TTC549 (cell line): Measurements from ENCODE around the gene ATP6V0C.
"Not testable (repeated sequence)": the region's sequence is repeated elsewhere in the genome, so short reads cannot be mapped to it uniquely, and the experiment has no call there.

Experiments used
- FAIRE-seq: peaks from 2 replicates; lab custom pipeline; 2012; peaks lifted over from hg19 to GRCh38; lab: Jason Lieb, UNC

The ATP6V0C gene

DNA sequence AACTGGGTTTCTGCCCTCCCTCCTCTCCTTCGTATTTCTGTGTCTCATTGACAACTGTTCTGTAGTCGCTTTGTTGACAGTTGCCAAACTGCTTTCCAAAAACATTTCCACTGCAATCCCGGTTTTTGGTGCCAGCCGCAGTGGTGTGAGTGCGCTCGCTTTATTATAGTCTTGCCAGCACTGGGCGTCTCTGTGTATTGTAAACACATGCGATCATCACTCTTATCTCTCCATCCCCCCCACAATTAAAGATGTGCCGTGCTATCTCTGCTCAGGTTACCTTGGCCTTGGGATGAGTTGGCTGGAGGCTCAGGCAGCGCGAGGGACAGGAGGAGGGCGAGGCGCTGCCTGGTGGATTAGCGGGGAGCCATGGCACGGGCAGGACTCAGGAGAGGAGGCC is 43.4 kb downstream of the ATP6V0C start:
- FAIRE-seq, result not testable (repeated sequence)

DNA sequence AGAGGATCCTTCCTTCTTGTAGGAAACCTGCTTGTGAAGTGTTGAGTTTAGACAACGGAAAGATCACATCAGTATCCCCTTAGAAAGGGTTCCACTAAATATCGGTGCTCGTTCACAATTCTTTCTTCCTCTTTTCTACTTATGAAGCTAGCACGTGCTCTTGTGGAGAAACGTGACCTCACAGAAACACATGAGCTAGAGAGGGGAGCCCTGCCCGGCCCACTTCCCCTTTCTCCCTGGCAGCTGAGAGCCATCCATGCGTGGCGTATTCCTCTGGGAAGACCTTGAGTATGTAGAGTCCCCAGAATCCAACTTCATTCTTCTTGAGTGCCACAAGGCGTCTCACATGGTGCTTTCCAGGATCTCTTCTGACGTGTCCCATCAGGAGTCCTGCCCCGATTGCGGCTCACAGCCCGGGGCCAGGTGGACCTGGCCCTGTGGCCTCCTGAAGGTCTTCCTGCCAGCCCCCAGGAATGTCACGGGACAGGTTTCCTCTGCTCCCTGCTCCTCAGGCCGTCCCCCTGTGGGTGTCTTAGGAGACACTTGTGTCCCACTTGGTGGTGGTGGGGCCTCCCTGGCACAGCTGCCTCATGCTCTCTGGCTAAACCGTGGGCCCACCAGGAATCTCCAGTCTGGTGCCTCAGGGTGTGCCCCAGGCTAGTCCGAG is 46.5 kb downstream of the ATP6V0C start:
- not testable (repeated sequence) for FAIRE-seq

DNA sequence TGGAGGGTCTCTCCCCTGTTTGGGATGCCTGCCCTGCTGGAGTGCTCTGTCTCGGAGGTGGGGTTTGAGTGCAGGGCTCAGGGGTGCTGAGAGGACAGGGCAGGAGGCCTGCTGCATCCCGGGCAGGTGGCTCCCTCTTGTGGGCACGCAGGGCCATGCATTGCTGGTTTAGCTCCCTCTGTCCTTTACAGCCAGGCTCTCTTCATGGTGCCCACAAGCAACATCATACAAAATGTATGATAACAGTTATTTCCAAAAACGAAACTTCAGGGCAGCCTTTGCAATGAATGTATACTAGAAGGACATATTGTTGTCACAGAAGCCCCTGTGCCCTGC is 47.0 kb downstream of the ATP6V0C start:
- not testable (repeated sequence) for FAIRE-seq

DNA sequence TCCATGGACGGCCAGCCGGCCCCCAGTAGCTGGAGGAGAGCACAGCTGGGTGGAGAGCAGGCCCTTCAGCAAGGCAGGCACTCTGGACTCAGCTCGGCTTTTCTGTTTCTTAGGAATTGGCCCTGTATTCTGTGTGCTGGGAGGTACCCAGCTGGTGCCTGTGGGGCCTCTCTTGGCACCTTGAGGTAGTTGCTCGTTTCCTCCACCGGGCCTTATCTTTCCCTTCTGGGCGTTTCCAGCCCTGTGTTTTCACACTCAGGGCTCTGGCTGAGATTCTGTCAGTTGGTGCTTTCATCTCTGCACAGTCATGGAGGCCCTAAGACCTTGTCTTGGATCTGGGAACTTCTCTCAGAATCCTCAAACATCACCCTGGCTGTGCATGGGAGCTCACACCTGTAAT is 53.8 kb downstream of the ATP6V0C start:
- FAIRE-seq, result not testable (repeated sequence)

DNA sequence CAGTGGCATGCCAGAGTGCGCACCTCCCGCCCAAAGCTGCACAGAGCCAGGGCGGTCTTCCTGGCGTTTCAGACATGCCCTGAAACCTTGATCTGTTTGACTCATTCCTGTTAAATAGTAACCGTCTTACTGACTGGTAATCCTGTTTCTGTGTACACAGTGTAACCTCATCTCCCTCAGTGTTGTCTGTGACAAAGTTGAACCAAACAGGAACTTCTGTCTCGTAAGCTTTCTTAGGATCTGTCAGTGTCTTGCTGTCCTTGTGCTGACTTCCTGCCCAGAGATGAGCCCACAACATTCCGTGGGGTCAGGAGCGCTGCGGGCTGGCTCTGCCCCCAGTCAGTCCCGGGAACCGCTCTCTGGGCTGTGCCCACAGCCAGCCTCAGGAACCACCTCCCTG is 54.8 kb downstream of the ATP6V0C start:
- not testable (repeated sequence) for FAIRE-seq
